SKM-1 treated with dmso at 0.1 percent for 144 hours (cell line): Measurements from ENCODE around the gene LAMC3.

ENCODE experiments used
- DNase-seq: peaks from one replicate; lab custom pipeline; 2025; ENCODE audit not compliant: unreplicated experiment; lab: John Stamatoyannopoulos, UW

LAMC3 gene

GRCh38 chr9:131042666-131043065 is 33.7 kb downstream of the LAMC3 start:
- no peak for DNase-seq

DNA sequence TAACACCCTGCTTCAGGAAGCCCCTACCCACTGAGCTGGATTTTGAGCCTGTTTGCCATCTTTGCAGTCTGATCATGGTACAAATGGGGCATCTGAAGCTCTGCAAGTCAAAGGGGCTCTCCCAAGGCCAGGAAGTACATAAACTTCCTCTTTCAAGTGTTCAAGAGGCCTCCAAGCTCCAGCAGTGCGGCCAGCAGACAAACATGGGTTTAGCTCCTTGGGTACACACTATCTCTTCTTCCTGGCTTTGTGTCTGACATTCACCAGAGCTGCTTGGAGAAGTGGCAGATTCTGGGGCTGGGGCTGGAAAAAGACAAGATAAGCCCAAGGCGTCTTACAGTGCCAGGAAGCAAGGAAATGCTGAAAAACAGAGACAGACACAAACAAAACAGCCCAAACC is 34.1 kb downstream of the LAMC3 start:
- DNase-seq, result peak; percentile 71

DNA sequence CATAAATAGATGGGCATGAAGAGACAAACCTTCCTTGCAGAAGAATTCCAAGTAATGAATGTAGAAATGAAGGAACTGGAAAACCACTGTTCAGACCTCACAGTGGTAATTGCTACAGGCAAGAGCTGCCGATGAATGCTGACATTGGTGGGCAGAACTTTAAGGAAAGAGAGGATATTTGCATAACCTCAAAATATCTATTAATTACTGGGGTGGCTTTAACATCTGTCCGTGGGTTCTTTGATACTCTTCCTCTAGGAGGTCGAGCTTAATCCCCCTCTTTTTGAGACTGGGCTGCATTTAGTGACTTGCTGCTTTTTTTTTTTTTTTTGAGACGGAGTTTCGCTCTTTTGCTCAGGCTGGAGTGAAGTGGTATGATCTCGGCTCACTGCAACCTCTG is 34.7 kb downstream of the LAMC3 start:
- no peak for DNase-seq

DNA sequence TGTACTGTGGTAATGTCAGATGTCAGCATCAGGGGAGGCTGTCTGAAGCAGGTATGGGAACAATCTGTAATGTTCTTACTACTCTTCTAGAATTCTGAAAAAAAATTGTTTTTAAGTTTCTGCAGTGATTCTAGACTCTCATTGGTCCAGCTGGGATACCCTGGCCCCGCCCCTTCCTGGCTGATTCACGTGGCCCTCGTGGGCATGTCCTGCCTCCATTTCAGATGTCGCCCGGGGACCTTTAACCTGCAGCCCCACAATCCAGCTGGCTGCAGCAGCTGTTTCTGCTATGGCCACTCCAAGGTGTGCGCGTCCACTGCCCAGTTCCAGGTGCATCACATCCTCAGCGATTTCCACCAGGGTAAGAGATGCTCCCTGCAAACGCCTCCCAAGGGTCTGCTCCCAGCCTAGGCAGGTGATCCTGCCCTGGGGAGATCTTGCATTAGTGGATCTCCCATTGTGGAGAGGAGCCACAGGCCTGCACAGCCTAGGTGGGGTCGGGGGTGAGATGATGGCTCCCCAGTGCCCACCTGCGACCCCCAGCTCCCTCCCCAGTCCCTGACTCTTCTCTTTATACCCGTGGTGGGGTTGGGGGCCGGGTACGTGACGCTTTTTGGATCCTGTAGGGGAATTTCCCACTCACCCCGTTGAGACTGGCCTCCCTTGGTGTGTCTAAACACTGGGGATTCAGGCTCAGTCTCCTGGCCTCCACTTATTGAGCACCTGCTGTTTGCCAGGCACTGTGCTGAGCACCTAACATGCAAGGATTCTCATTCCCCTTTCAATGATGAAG is 36.5 kb downstream of the LAMC3 start:
- DNase-seq, result no peak

DNA sequence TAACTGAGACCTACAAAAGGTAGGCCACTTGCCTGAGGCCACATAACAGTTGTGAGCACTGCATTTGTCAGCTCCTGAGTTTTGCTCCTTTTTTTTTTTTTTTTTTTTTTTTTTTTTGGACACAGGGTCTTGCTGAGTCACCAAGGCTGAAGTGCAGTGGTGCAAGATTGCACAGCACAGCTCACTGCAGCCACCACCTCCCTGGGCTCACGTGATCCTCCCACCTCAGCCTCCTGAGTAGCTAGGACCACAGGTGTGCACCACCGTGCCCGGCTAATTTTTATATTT is 37.1 kb downstream of the LAMC3 start:
- no peak for DNase-seq

DNA sequence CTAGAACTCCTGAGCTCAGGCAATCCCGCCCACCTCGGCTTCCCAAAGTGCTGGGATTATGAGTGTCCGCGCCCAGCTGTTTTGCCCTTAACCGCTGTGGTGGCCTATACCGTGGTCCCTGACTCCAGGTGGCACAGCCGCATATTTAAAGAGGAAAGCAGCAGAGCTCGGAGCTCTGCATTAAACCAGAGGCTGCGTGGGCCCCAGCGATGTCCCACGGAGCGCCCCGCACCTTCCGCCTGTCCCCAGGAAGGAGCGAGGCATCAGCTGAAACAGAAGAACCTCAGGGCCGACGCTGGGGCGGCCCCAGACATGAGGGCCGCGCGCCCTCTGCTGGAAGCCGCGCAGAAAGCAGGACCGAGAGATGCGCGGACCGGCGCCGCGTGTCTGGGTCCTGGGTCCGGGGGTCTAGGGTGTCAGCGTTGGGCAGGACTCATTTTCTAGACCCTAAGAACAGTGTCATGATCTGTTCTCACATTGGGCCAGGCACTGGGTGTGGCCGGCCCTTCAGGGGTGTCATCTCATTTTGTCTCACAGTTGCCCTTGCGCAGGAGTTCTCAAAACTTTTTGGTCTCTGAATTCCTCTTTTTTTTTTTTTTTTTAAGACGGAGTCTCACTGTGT is 37.7 kb downstream of the LAMC3 start:
- DNase-seq, result peak; percentile 46

DNA sequence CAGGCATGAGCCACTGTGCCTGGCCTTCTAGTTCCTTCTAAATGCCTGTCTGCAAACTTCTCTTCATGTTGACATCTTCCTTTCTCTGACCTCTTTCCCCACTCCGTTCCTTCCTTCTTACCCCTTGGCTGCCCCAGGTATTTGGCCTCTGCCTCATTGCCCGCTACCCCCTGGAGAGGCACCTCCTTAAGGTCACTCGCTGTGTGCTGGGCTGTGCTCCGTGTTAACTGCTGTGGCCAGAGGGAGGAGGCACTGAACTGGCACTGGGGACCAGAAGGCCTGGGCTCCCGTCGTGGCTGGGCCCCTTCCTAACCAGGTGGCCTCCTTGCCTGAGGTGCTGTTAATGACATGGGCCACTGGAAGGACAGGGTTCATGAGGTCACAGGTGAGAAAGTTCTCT is 39.4 kb downstream of the LAMC3 start:
- peak; percentile 20 for DNase-seq

GRCh38 chr9:131048820-131049219 is 39.8 kb downstream of the LAMC3 start:
- no peak for DNase-seq

DNA sequence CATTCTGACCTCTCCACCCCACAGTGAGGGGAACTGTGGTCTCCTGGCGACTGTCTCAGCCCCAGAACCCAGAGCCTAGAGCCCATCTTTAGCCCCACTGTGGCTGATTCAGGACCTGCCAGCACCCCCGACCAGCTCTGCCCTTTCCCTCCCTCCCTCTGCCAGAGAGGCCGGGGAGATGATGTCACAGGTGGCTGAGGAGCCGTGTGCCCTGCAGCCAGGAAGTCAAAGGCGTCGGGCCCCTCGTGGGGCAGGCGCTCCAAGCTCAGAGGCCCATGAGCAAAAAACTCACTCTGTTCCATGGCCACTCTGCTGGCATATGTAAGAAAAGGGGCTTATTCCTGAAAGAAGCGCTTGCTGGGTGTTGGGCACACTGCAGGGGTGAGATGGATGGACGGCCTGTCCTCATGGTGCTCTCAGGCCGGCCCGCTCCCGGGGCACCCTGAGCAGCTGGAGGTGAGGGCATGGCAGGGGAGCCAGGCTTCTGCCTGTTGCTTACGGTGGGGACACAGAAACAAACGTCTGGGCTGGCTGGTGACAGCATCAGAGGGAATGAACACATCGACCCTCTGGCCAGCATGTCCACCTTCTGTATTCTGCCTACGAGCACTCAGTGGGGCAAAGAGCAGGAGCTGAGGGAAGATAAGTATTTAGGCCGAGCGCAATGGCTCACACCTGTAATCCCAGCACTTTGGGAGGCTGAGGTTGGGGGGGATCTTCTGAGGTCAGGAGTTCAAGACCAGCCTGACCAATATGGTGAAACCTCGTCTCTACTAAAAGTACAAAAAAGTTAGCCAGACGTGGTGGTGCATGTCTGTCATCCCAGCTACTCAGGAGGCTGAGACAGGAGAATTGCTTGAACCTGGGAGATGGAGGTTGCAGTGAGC is 41.1 kb downstream of the LAMC3 start:
- no peak for DNase-seq

DNA sequence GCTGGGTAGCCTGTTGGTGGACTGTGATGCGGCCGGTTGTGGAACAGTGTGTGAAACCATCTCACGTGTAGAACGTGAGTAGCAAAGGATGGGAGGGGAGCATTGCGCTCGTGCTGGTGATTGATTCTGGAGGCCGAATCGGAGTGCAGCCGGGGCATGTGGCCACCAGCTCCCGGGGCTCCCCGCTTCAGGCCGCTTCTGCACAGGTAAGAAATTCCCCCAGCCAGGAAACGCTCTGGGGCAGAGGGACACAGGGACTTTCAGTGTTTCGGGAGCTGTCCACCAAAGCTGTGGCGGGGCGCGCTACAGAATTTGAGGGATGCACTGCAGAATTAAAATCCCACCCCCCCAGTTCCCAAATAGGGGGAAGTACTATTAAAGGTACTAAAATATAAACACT is 41.9 kb downstream of the LAMC3 start:
- no peak for DNase-seq

GRCh38 chr9:131051592-131052517 is 42.9 kb downstream of the LAMC3 start:
- DNase-seq, result no peak

- no peak for DNase-seq
Measured at GRCh38 chr9:131053896-131054295, 44.9 kb downstream of the LAMC3 start.

- no peak for DNase-seq
Measured at GRCh38 chr9:131056781-131057506, 48.0 kb downstream of the LAMC3 start.

- DNase-seq, result no peak
Measured at GRCh38 chr9:131060900-131061630, 52.1 kb downstream of the LAMC3 start.

DNA sequence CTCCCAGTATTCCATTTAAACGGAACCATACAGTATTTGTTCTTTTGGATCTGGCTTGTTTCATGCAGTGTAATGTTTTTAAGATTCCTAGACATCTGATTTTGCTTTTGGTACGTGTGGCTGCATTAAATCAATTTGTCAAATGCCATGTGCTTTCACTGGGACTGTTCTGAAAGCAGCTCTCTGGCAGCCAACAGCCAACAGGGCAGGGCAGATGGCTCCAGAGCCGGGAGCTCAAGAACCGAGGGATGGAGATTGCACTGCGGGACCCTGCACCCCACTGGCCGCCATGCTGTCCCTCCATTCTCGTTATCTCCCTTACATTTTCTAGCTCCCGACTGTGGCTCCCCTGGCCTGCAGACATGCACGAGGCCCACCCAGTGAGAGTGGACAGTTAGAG is 54.0 kb downstream of the LAMC3 start:
- no peak for DNase-seq

- no peak for DNase-seq
Measured at GRCh38 chr9:131065599-131065998, 56.6 kb downstream of the LAMC3 start.

- DNase-seq, result no peak
Measured at GRCh38 chr9:131067625-131068024, 58.7 kb downstream of the LAMC3 start.

DNA sequence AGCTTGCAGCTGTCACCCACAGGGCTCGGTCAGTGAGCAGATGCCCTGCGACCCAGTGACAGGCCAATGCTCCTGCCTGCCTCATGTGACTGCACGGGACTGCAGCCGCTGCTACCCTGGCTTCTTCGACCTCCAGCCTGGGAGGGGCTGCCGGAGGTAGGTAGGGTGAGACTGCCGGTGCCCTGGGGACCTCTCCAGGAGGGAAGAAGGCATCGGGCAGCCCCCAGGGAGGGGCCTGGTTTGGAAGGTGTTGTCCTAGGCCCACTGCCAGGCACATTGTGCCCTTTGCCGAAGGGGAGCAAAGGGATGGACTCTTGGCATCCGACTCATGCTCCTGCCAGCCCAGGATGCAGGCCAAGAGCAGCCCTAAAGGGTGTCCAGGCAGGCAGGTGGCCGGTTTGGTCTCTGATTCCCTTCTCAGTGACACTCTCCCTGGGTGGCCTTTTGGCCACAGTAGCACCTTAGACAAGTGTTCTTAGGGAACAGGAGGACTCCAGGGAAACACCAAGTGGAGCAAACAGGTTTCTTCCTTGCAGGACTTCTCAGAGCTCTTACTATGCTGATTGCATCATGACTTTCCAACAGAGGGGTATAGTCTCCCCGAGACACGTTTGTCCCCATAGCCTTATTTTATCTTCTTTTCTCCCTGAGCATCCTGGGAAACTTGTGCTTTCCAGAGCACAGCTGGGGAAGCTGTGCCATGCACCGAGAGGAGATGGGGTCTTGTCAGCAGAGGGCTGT is 59.3 kb downstream of the LAMC3 start:
- no peak for DNase-seq

- no peak for DNase-seq
Measured at GRCh38 chr9:131069699-131070098, 60.7 kb downstream of the LAMC3 start.
